GM12878 (cell line): ENCODE results near the gene CNTNAP2. TPM values are rescaled to one million over a fixed set of nuclear protein-coding genes. Genes with fewer than 3 reads are reported as not detected.

Experiments
- ATAC-seq: fragments of 200-7000 bp; cut with Tn5 transposase; 3 replicates; pipeline ENCODE4 v1.9.1; 2020; ENCODE audit warnings: mild to moderate bottlenecking, moderate library complexity
- BruUV-seq: library from RNA; stranded (reverse); fragments of 400-500 nt; replicated peaks from 2 replicates; lab custom pipeline; 2021; lab: Mats Ljungman, UMichigan
- CTCF ChIA-PET: fragments of 300-600 bp; sonication (Branson Sonifier 250); formaldehyde crosslinking; extraction: SDS; loops from one replicate; lab custom pipeline; 2021; ENCODE audit warnings: inconsistent platforms; lab: Yijun Ruan, JAX
- POLR2A ChIA-PET: fragments of 350-600 bp; formaldehyde crosslinking; extraction: SDS; loops from one replicate; lab custom pipeline; 2021; ENCODE audit warnings: inconsistent platforms; lab: Charles Lee
- RAD21 ChIA-PET: fragments of 300-600 bp; sonication (Branson Sonifier 250); formaldehyde crosslinking; loops from one replicate; lab custom pipeline; 2023; ENCODE audit warnings: antibody characterized with exemption; ENCODE audit not compliant: unreplicated experiment; lab: Charles Lee
- SMC1A ChIA-PET: fragments of 300-600 bp; sonication (Branson Sonifier 250); formaldehyde crosslinking; loops from one replicate; lab custom pipeline; 2023; ENCODE audit not compliant: unreplicated experiment, uncharacterized antibody; lab: Charles Lee
- DNase-seq: peaks from one replicate; pipeline ENCODE4 v3.0.0-alpha.2; 2011; ENCODE audit warnings: low read depth, low spot score
- FAIRE-seq: peaks from 3 replicates; lab custom pipeline; 2011; peaks lifted over from hg19 to GRCh38; lab: Jason Lieb, UNC
- H2AFZ ChIP-seq: 2 replicates; pipeline ENCODE4 v1.6.0; 2011; ENCODE audit warnings: low read depth, low read length, control low read depth; ENCODE audit not compliant: control insufficient read depth
- H3K27ac ChIP-seq: 2 replicates; pipeline ENCODE4 v1.5.1; 2011; ENCODE audit warnings: control low read depth; ENCODE audit not compliant: control insufficient read depth, insufficient read depth
- H3K27me3 ChIP-seq, 2 experiments: replicated peaks in 1 of 2; 2 replicates each; pipeline versions ENCODE4 v1.6.0 to v1.6.1; 2011; ENCODE audit warnings: low read length in 1 of 2; ENCODE audit not compliant: control insufficient read depth in 2 of 2, insufficient read depth in 2 of 2
- H3K36me3 ChIP-seq, 2 experiments: 2 replicates each; pipeline ENCODE4 v1.5.1; 2011; ENCODE audit warnings: low read length in 1 of 2; ENCODE audit not compliant: control insufficient read depth in 2 of 2, insufficient read depth in 2 of 2
- H3K4me1 ChIP-seq: 2 replicates; pipeline ENCODE4 v1.6.1; 2011; ENCODE audit warnings: mild to moderate bottlenecking, low read length, moderate library complexity, mixed read lengths; ENCODE audit not compliant: control insufficient read depth, insufficient read depth
- H3K4me2 ChIP-seq: 2 replicates; pipeline ENCODE4 v1.6.0; 2011; ENCODE audit warnings: control low read depth; ENCODE audit not compliant: control insufficient read depth, insufficient read depth
- H3K4me3 ChIP-seq: fragments of 200-600 bp; sonication (generic); 2 replicates; pipeline ENCODE4 v1.5.1; 2016
- H3K79me2 ChIP-seq: 2 replicates; pipeline ENCODE4 v1.6.0; 2011; ENCODE audit warnings: low read length; ENCODE audit not compliant: control insufficient read depth, insufficient read depth
- H3K9ac ChIP-seq: 2 replicates; pipeline ENCODE4 v1.8.0; 2011; ENCODE audit warnings: low read length, control low read depth, mixed read lengths; ENCODE audit not compliant: control insufficient read depth, insufficient read depth
- H3K9me3 ChIP-seq: replicated peaks from 3 replicates; pipeline ENCODE4 v1.5.1; 2011; ENCODE audit warnings: mild to moderate bottlenecking, low read length; ENCODE audit not compliant: control insufficient read depth, insufficient read depth
- H4K20me1 ChIP-seq: 2 replicates; pipeline ENCODE4 v1.6.0; 2011; ENCODE audit not compliant: control insufficient read depth, insufficient read depth
- ELK1 ChIP-seq: IDR thresholded peaks from 2 replicates; pipeline ENCODE4 v1.6.1; 2012; ENCODE audit warnings: low read depth, low read length, improper control_type of control experiment
- IRF4 ChIP-seq: IDR thresholded peaks from 2 replicates; pipeline ENCODE4 v1.6.1; 2011; ENCODE audit warnings: low read depth, low read length
- RB1 ChIP-seq: fragments of 450-650 bp; formaldehyde crosslinking; IDR thresholded peaks from 2 replicates; pipeline ENCODE4 v1.6.1; 2017; ENCODE audit warnings: mild to moderate bottlenecking, borderline replicate concordance
- SREBF2 ChIP-seq: IDR thresholded peaks from 2 replicates; pipeline ENCODE4 v1.6.1; 2012; ENCODE audit warnings: mild to moderate bottlenecking, low read length
- ZNF274 ChIP-seq: IDR thresholded peaks from one replicate; pipeline ENCODE4 v1.8.0; 2011; ENCODE audit not compliant: insufficient read length, insufficient read depth
- WGBS: methylation state at CpG from one replicate; pipeline ENCODE4 v1.1.6; 2016; ENCODE audit warnings: low lambda C conversion rate; ENCODE audit not compliant: insufficient replicate concordance, insufficient coverage; ENCODE audit errors: missing lambda C conversion rate; 5-methylcytosine and 5-hydroxymethylcytosine counted together
- in situ Hi-C: fragments of 300-500 bp; cut with MboI; formaldehyde crosslinking; loops from 9 replicates; pipeline ENCODE4 v1.14.3; 2018; ENCODE audit warnings: mixed read lengths
- intact Hi-C: fragments of 100-400 bp; cut with micrococcal nuclease; formaldehyde crosslinking; loops from one replicate; pipeline ENCODE4 v1.14.2; 2022; ENCODE audit not compliant: unreplicated experiment
- polyA plus RNA-seq, 11 experiments: library from polyadenylated mRNA; depleted of rRNA in 4 of 11; unstranded in 6 of 11; stranded (reverse) in 5 of 11; fragments of >200 nt; fragmentation: Nextera tagmentation in 4 of 11; fragmentation: Illumina TruSeq in 1 of 11; extraction: Ambion mirVana in 4 of 11; extraction: Trizol in 1 of 11; gene quantifications; 1 replicate in 1 of 11; 2 replicates in 10 of 11; pipeline versions ENCODE4 v1.2.1 to v1.2.3, GENCODE V29; 2011 to 2016; ENCODE audit warnings: inconsistent platforms in 2 of 11, missing spikeins in 2 of 11, low read depth in 1 of 11
- total RNA-seq, 4 experiments: library from RNA; depleted of rRNA in 3 of 4; stranded (reverse); fragments of >200 nt in 3 of 4; fragmentation: Illumina TruSeq in 1 of 4; extraction: Trizol in 1 of 4; gene quantifications; 2 replicates each; pipeline versions ENCODE4 v1.2.1 to v1.2.3, GENCODE V29; 2013 to 2021

The CNTNAP2 gene
- total and polyA plus RNA-seq, 10 of the 15 experiments (the other 5 are each of a cell fraction or from before 2014, with no cell fraction given): 0.03 to 0.08 (median 0.03) TPM; not detected in 7

GRCh38 chr7:147197006-147197405 lies 1080.4 kb downstream of the CNTNAP2 start:
- Histone ChIP-seq H3K79me2 (no peaks in the 10 kb centered on the region), H3K4me2 (no peak overlapping the region), H2AFZ (no peak overlapping the region), H3K9me3 (no peaks in the 10 kb centered on the region), H3K9ac (no peak overlapping the region), H3K27me3 (no peaks in the 10 kb centered on the region), H4K20me1 (no peaks in the 10 kb centered on the region), H3K36me3 (no peaks in the 10 kb centered on the region), H3K27ac (no peak overlapping the region), H3K4me1 (no peaks in the 10 kb centered on the region), H3K4me3 (no peak overlapping the region)
- FAIRE-seq: no peak
- no TSS peak for BruUV-seq
- POLR2A ChIA-PET: no interaction called here
- CTCF ChIA-PET: no interaction called here
- intact Hi-C loops (no loop called here), in situ Hi-C loops (no loop called here)
- TF ChIP-seq RB1 (no peak), ELK1 (no peak), ZNF274 (no peak), IRF4 (no peak)
- ATAC-seq: peak; percentile 57
- 13% methylated on average over 7 of the region's 7 CpGs for WGBS
- RAD21 ChIA-PET: no interaction called here
- no peak for DNase-seq
- SMC1A ChIA-PET: no interaction called here

GRCh38 chr7:147199868-147200267 lies 1083.3 kb downstream of the CNTNAP2 start:
- CTCF ChIA-PET: no interaction called here
- DNase-seq: no peak
- ATAC-seq: no peak
- no peaks in the 10 kb centered on the region for H4K20me1 ChIP-seq
- SMC1A ChIA-PET: interaction anchor here (0.6 to 0.8 kb wide), 4 partner anchors 46 to 1094 kb away, joined by 3 read pairs; no protein-coding TSS in a partner anchor
- H3K4me3 ChIP-seq: no peak overlapping the region
- no TSS peak for BruUV-seq
- H3K4me2 ChIP-seq: no peak overlapping the region
- intact Hi-C loops: no loop called here
- no peaks in the 10 kb centered on the region for H3K79me2 ChIP-seq
- H3K27me3 ChIP-seq: no peaks in the 10 kb centered on the region
- no peaks in the 10 kb centered on the region for H3K9me3 ChIP-seq
- H3K36me3 ChIP-seq: no peaks in the 10 kb centered on the region
- no peak for FAIRE-seq
- WGBS: 64% methylated on average over 1 of the region's 1 CpG
- no peak overlapping the region for H3K27ac ChIP-seq
- no peaks in the 10 kb centered on the region for H3K4me1 ChIP-seq
- RAD21 ChIA-PET: no interaction called here
- POLR2A ChIA-PET: no interaction called here
- in situ Hi-C loops: no loop called here
- H3K9ac ChIP-seq: no peak overlapping the region
- H2AFZ ChIP-seq: no peak overlapping the region
- no peak for TF ChIP-seq SREBF2
